Measurements from ENCODE around the gene SPNS2. TPM values are rescaled to one million over a fixed set of nuclear protein-coding genes. Genes with fewer than 3 reads are reported as not detected.

SPNS2 gene
- total RNA-seq, 4 donors from 2014 or later = 5.4 to 49.8 (median 23.4) TPM

- no peaks in the 10 kb centered on the region for H3K27me3 ChIP-seq
- peaks cover 4 to 54% (median 20%) of the 10 kb centered on the region in 3 donors for H3K36me3 ChIP-seq
- TF ChIP-seq POLR2A (IDR thresholded peaks at IDR 0.05) = no peak
- no peak for TF ChIP-seq EP300 (IDR thresholded peaks at IDR 0.05)
- TF ChIP-seq CTCF (IDR thresholded peaks at IDR 0.05) = no peak
- peak overlapping the region in 3 of 4 donors; percentile 51 to 93 (median 88) for H3K27ac ChIP-seq
- H3K9me3 ChIP-seq = no peaks in the 10 kb centered on the region
- 47 to 67% methylated on average over 11 to 17 of the region's 19 CpGs for WGBS, 2 donors
- no peak for DNase-seq (ENCODE audit: low spot score in 2 of 2)
- peaks cover 0 to 69% (median 49%) of the 10 kb centered on the region in 4 donors for H3K4me1 ChIP-seq
- no peak overlapping the region for H3K4me3 ChIP-seq
These were observed 39.0 kb downstream of the SPNS2 start for GRCh38 chr17:4537451-4538235.

- peaks cover 5 to 62% (median 21%) of the 10 kb centered on the region in 3 donors for H3K36me3 ChIP-seq
- H3K27ac ChIP-seq = peak overlapping the region in 3 of 4 donors; percentile 28 to 88 (median 51)
- no peak for DNase-seq (ENCODE audit: low spot score in 2 of 2)
- WGBS, 2 donors = 52 to 62% methylated on average over 8 to 11 of the region's 13 CpGs
- H3K4me3 ChIP-seq = no peak overlapping the region
- no peaks in the 10 kb centered on the region for H3K27me3 ChIP-seq
- no peaks in the 10 kb centered on the region for H3K9me3 ChIP-seq
- peaks cover 0 to 63% (median 43%) of the 10 kb centered on the region in 4 donors for H3K4me1 ChIP-seq
- TF ChIP-seq EP300 (IDR thresholded peaks at IDR 0.05) = no peak
- TF ChIP-seq CTCF (IDR thresholded peaks at IDR 0.05) = no peak
- TF ChIP-seq POLR2A (IDR thresholded peaks at IDR 0.05) = no peak
These were observed 39.7 kb downstream of the SPNS2 start for GRCh38 chr17:4538236-4539002.

GRCh38 chr17:4539025-4539424 is 40.3 kb downstream of the SPNS2 start:
- Histone ChIP-seq H3K4me1 (peaks cover 0 to 57% (median 37%) of the 10 kb centered on the region in 4 donors), H3K36me3 (peaks cover 5 to 68% (median 22%) of the 10 kb centered on the region in 3 donors), H3K4me3 (no peak overlapping the region), H3K27me3 (no peaks in the 10 kb centered on the region), H3K27ac (peak overlapping the region in 1 of 4 donors; percentile 88), H3K9me3 (no peaks in the 10 kb centered on the region)
- WGBS, 2 donors = 83 to 85% methylated on average over 8 of the region's 8 CpGs
- no peak for DNase-seq (ENCODE audit: low spot score in 2 of 2)
- no peak for TF ChIP-seq POLR2A (IDR thresholded peaks at IDR 0.05)
- TF ChIP-seq EP300 (IDR thresholded peaks at IDR 0.05) = no peak
- no peak for TF ChIP-seq CTCF (IDR thresholded peaks at IDR 0.05)

- peaks cover 5 to 75% (median 29%) of the 10 kb centered on the region in 3 donors for H3K36me3 ChIP-seq
- H3K27me3 ChIP-seq = no peaks in the 10 kb centered on the region
- DNase-seq (ENCODE audit: low spot score in 2 of 2) = no peak
- no peaks in the 10 kb centered on the region for H3K9me3 ChIP-seq
- TF ChIP-seq EP300 (IDR thresholded peaks at IDR 0.05) (no peak), POLR2A (IDR thresholded peaks at IDR 0.05) (no peak), CTCF (IDR thresholded peaks at IDR 0.05) (no peak)
- H3K4me3 ChIP-seq = no peak overlapping the region
- H3K4me1 ChIP-seq = peaks cover 0 to 50% (median 31%) of the 10 kb centered on the region in 4 donors
- WGBS, 2 donors = 83 to 89% methylated on average over 23 to 25 of the region's 26 CpGs
- H3K27ac ChIP-seq = peak overlapping the region in 1 of 4 donors; percentile 41
These were observed 41.0 kb downstream of the SPNS2 start for GRCh38 chr17:4539576-4540223.

All from tibial nerve (tissue), 4 donors.